ENCODE data around the gene MMAB.

DNA sequence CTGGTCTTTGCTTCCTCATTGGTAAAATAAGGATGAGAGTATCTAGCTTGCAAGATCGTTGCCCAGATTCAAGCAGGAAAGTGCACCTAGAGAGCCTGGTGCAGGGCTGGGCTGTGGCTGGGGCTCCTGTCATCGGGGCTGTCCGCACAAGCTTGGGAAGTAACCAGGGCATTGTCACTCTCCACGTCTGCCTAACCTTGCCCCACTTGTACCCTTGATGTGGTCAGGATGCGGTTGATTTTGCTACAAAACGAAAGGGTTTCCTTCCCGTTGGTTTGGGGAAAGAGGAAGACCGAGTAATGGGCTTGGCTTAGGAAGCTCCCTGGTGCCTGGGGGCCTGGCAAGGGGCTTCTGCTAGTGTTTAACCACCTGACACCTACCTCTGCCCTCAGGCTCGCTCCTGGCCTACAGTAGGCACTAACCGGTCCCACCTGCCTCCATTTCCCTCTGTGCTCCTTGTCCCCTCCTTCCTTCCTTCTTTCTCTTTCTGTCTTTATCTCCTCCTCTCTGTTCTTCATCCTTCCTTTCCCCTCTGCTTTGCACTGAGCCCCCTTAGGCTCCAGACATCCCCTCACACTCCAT lies 22.1 kb upstream of the MMAB start:
- TF ChIP-seq ZNF720 (CRISPR knock-in tag; IDR thresholded peaks at IDR 0.05) = no peak
- TF ChIP-seq, protein P1, sequence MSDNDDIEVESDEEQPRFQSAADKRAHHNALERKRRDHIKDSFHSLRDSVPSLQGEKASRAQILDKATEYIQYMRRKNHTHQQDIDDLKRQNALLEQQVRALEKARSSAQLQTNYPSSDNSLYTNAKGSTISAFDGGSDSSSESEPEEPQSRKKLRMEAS (IDR thresholded peaks at IDR 0.05) = no peak
- TF ChIP-seq, protein P2, sequence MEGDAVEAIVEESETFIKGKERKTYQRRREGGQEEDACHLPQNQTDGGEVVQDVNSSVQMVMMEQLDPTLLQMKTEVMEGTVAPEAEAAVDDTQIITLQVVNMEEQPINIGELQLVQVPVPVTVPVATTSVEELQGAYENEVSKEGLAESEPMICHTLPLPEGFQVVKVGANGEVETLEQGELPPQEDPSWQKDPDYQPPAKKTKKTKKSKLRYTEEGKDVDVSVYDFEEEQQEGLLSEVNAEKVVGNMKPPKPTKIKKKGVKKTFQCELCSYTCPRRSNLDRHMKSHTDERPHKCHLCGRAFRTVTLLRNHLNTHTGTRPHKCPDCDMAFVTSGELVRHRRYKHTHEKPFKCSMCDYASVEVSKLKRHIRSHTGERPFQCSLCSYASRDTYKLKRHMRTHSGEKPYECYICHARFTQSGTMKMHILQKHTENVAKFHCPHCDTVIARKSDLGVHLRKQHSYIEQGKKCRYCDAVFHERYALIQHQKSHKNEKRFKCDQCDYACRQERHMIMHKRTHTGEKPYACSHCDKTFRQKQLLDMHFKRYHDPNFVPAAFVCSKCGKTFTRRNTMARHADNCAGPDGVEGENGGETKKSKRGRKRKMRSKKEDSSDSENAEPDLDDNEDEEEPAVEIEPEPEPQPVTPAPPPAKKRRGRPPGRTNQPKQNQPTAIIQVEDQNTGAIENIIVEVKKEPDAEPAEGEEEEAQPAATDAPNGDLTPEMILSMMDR (CRISPR knock-in tag; IDR thresholded peaks at IDR 0.05) = no peak
- TF ChIP-seq ZNF879 (CRISPR knock-in tag; IDR thresholded peaks at IDR 0.05) = no peak
- TF ChIP-seq POLR2AphosphoS2 (IDR thresholded peaks at IDR 0.05; ENCODE audit: low read depth, low read length) = no peak
- TF ChIP-seq ZFP36 (IDR thresholded peaks at IDR 0.05; ENCODE audit: borderline replicate concordance, low read depth, low read length, partially characterized antibody) = no peak

All from HepG2 (cell line).